CD1c-positive myeloid dendritic cell (primary cell): ENCODE measurements around the gene NID2.

Source experiments
- DNase-seq: peaks from one replicate; pipeline ENCODE4 v3.0.0-alpha.2; 2016; ENCODE audit errors: extremely low spot score

Gene NID2

GRCh38 chr14:52029881-52030280, 39.0 kb downstream of the NID2 start:
- no peak for DNase-seq

GRCh38 chr14:52026901-52027300, 42.0 kb downstream of the NID2 start:
- DNase-seq: no peak

- no peak for DNase-seq
Measured at GRCh38 chr14:52026017-52026660, 42.7 kb downstream of the NID2 start.

- no peak for DNase-seq
Measured at GRCh38 chr14:52025310-52025709, 43.5 kb downstream of the NID2 start.

GRCh38 chr14:52023518-52023917, 45.3 kb downstream of the NID2 start:
- DNase-seq: no peak

- no peak for DNase-seq
Measured at GRCh38 chr14:52021957-52022600, 46.8 kb downstream of the NID2 start.

GRCh38 chr14:52020866-52021717, 47.8 kb downstream of the NID2 start:
- no peak for DNase-seq

- DNase-seq: no peak
Measured at GRCh38 chr14:52020161-52020714, 48.6 kb downstream of the NID2 start.

GRCh38 chr14:52018970-52019369, 49.9 kb downstream of the NID2 start:
- DNase-seq: no peak

GRCh38 chr14:52018252-52018651, 50.6 kb downstream of the NID2 start:
- no peak for DNase-seq

GRCh38 chr14:52015411-52016030, 53.3 kb downstream of the NID2 start:
- no peak for DNase-seq

- DNase-seq: peak; percentile 6
Measured at GRCh38 chr14:52014601-52015267, 54.1 kb downstream of the NID2 start.

- no peak for DNase-seq
Measured at GRCh38 chr14:52013984-52014600, 54.8 kb downstream of the NID2 start.

- DNase-seq: no peak
Measured at GRCh38 chr14:52012635-52013034, 56.2 kb downstream of the NID2 start.

GRCh38 chr14:52011523-52011922, 57.3 kb downstream of the NID2 start:
- DNase-seq: no peak

GRCh38 chr14:52010173-52010693, 58.6 kb downstream of the NID2 start:
- DNase-seq: no peak

- DNase-seq: no peak
Measured at GRCh38 chr14:52008136-52008535, 60.7 kb downstream of the NID2 start.

GRCh38 chr14:52007637-52008036, 61.2 kb downstream of the NID2 start:
- no peak for DNase-seq

GRCh38 chr14:52007211-52007610, 61.6 kb downstream of the NID2 start:
- DNase-seq: no peak

- no peak for DNase-seq
Measured at GRCh38 chr14:52006361-52006760, 62.5 kb downstream of the NID2 start.

- DNase-seq: no peak
Measured at GRCh38 chr14:52005625-52006024, 63.2 kb downstream of the NID2 start.
